Measurements from ENCODE around the gene CTRB2. TPM values are rescaled to one million over a fixed set of nuclear protein-coding genes. Genes with fewer than 3 reads are reported as not detected.
"Not testable (repeated sequence)": the region's sequence is repeated elsewhere in the genome, so short reads cannot be mapped to it uniquely, and the experiment has no call there.

Gene CTRB2
- total RNA-seq, 1 donor from 2014 or later, result not detected

- TF ChIP-seq CTCF (IDR thresholded peaks at IDR 0.05), result no peak
- H3K4me1 ChIP-seq, result peaks cover 53 to 96% of the 10 kb centered on the region in 2 donors
- no peaks in the 10 kb centered on the region for H3K9me3 ChIP-seq
- no peaks in the 10 kb centered on the region for H3K27me3 ChIP-seq
- peaks cover 13 to 30% of the 10 kb centered on the region in 2 donors for H3K36me3 ChIP-seq
- peak; percentile 67 to 92 for DNase-seq (ENCODE audit: low spot score in 2 of 2)
- H3K27ac ChIP-seq, result peak overlapping the region; percentile 94 to 100
- peak overlapping the region; percentile 2 to 40 for H3K4me3 ChIP-seq
- intact Hi-C loops (cut with DNase I), result loop anchor here (2.0 kb wide), 1 partner anchor 60 kb away; no protein-coding TSS in a partner anchor
These were observed 37.4 kb upstream of the CTRB2 start for GRCh38 chr16:75244225-75244809.

GRCh38 chr16:75243667-75244224 lies 36.8 kb upstream of the CTRB2 start:
- TF ChIP-seq CTCF (IDR thresholded peaks at IDR 0.05), result no peak
- H3K9me3 ChIP-seq, result no peaks in the 10 kb centered on the region
- intact Hi-C loops (cut with DNase I), result loop anchor here (2.0 kb wide), 1 partner anchor 61 kb away; no protein-coding TSS in a partner anchor
- H3K4me3 ChIP-seq, result peak overlapping the region in 1 of 2 donors; percentile 26
- peak overlapping the region; percentile 94 to 100 for H3K27ac ChIP-seq
- H3K27me3 ChIP-seq, result no peaks in the 10 kb centered on the region
- DNase-seq (ENCODE audit: low spot score in 2 of 2), result no peak
- peaks cover 13 to 30% of the 10 kb centered on the region in 2 donors for H3K36me3 ChIP-seq
- H3K4me1 ChIP-seq, result peaks cover 51 to 96% of the 10 kb centered on the region in 2 donors

- intact Hi-C loops (cut with DNase I); H3K4me3 ChIP-seq; H3K9me3 ChIP-seq; H3K27me3 ChIP-seq; DNase-seq (ENCODE audit: low spot score in 2 of 2): not testable (repeated sequence)
- Histone ChIP-seq H3K36me3 (peaks cover 13 to 30% of the 10 kb centered on the region in 2 donors), H3K4me1 (peaks cover 51 to 94% of the 10 kb centered on the region in 2 donors), H3K27ac (peak overlapping the region; percentile 94 to 100)
These were observed 35.6 kb upstream of the CTRB2 start for GRCh38 chr16:75242436-75243078.

GRCh38 chr16:75241955-75242354 lies 35.0 kb upstream of the CTRB2 start:
- peaks cover 52 to 94% of the 10 kb centered on the region in 2 donors for H3K4me1 ChIP-seq

GRCh38 chr16:75241412-75241811 lies 34.5 kb upstream of the CTRB2 start:
- no peak for DNase-seq (ENCODE audit: low spot score in 2 of 2)
- Histone ChIP-seq H3K27me3 (no peaks in the 10 kb centered on the region), H3K36me3 (peaks cover 22 to 38% of the 10 kb centered on the region in 2 donors), H3K4me3 (no peak overlapping the region), H3K27ac (peak overlapping the region; percentile 94 to 100), H3K9me3 (no peaks in the 10 kb centered on the region), H3K4me1 (peaks cover 48 to 92% of the 10 kb centered on the region in 2 donors)
- intact Hi-C loops (cut with DNase I), result no loop called here
- TF ChIP-seq CTCF (IDR thresholded peaks at IDR 0.05), result no peak

More at GRCh38 chr16:75241955-75242354, 35.0 kb upstream of the CTRB2 start:
- TF ChIP-seq CTCF (IDR thresholded peaks at IDR 0.05), result no peak
- intact Hi-C loops (cut with DNase I), result no loop called here
- H3K27ac ChIP-seq, result peak overlapping the region; percentile 94 to 100
- H3K4me3 ChIP-seq, result no peak overlapping the region
- H3K9me3 ChIP-seq, result no peaks in the 10 kb centered on the region
- no peak for DNase-seq (ENCODE audit: low spot score in 2 of 2)
- H3K27me3 ChIP-seq, result no peaks in the 10 kb centered on the region
- peaks cover 16 to 33% of the 10 kb centered on the region in 2 donors for H3K36me3 ChIP-seq

GRCh38 chr16:75240633-75241032 lies 33.7 kb upstream of the CTRB2 start:
- peaks cover 43 to 86% of the 10 kb centered on the region in 2 donors for H3K4me1 ChIP-seq
- H3K4me3 ChIP-seq; DNase-seq (ENCODE audit: low spot score in 2 of 2); intact Hi-C loops (cut with DNase I); H3K9me3 ChIP-seq; H3K27me3 ChIP-seq: not testable (repeated sequence)
- peaks cover 29 to 45% of the 10 kb centered on the region in 2 donors for H3K36me3 ChIP-seq
- H3K27ac ChIP-seq, result peak overlapping the region; percentile 91 to 94
